HuH-7.5 (cell line): Measurements from ENCODE around the gene ZFYVE28.
A peak's percentile ranks its signal among the peaks of the same experiment; 100 is the strongest.

Source experiments
- DNase-seq: peaks from one replicate; pipeline ENCODE4 v3.0.0; 2011; ENCODE audit warnings: low spot score

ZFYVE28 gene

DNA sequence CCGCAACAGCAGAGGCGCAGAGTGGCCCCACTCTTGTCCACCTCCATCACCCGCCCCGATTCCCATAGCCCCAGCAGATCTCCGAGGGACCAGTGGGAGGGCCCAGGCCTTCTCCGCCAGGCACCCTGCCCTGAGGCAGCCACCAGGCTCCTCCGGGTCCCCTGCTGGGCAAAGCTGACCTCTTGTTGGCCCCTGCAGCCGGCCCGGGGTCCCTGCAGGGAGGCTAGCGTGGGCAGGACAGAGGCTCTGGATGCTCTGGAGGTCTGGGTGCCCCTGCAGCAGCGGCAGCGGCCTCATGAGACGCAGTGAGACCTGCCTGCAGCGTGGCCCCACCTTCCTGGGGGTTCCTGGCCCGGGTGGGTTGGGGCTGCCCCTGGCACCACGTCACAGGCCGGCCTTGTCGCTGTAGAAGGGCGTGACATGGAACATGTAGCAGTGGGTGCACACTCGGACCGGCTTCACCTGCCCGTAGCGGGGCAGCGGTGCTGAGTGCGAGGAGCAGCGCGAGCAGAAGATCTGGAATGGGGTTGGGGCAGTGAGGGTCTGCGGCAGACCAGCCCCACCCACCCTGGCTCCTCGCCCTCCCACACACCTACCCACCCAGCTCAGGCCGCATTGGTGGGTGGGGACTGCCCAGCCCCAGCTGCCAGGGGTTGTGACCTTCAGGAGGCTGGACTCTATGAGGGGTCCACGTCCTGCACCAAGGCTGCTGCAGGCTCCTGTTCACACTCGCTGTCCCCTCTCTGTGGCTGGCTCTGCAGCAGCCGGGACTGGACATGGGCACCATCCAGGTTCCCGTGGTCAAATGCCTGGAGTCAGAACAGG lies 147.9 kb downstream of the ZFYVE28 start:
- DNase-seq = no peak

DNA sequence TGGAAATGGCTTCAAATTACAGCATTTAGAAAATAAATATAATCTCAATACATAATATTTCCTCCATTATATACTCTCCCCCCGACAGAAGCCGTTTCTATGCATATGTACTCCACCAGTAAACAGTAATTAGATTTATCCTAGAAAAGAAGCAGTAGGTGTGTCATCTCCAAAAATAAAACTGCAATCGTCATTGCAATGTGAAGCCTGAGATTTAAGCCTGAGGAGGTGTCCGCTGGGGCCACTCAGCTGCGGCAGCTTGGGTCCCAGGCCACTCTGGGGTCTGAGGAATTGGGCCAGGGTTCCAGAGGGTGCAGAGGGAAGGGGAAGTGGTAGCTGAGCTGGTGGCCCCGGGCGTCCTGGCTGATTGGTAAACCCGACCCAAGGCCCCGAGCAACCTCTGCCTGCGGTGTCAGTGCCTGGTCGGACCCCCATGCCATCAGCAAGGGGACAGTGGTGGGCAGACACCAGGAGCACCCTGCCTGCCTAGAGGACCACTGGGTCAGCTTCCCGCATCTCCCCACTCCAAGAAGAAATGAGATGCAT lies 148.8 kb downstream of the ZFYVE28 start:
- DNase-seq = no peak

DNA sequence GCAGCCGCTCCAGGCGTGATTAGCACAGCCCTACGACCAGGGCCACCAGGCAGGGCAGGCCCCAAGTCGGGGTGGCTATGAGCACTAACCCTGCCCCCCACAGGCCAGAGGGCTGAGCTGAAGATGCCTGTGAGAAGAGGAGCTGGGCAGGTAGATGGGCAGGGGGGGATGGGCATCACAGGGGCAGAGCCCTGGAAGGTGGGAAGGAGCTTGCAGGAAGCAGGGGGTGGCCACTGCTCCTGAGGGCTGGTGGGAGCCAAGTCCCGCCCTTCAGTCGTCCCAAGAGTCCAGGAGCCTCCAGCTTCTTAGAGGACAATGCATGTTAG lies 149.3 kb downstream of the ZFYVE28 start:
- DNase-seq = no peak

GRCh38 chr4:2268357-2269205 lies 149.9 kb downstream of the ZFYVE28 start:
- DNase-seq = no peak

- DNase-seq = no peak
Measured at GRCh38 chr4:2267841-2268240, 150.6 kb downstream of the ZFYVE28 start.

GRCh38 chr4:2267320-2267811 lies 151.1 kb downstream of the ZFYVE28 start:
- no peak for DNase-seq

DNA sequence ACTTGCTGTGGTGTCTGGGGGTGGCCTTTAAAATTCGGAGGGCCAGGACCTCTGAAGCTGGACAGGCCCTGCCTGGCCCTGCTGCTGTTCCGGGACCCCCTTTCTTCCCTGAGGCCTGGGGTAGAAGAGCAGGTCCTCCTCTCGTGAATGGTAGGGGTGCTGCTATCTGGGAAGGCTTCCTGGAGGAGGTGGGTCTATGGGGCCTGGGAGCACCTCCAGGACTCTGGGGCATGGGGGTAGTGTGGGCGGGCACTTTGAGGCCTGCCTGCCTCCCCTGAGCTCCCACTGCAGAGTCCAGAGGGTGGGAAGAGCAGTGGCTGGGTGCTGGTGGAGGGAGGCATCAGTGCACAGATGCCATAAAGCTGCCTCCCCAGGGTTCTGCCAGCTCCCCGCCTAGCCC lies 151.6 kb downstream of the ZFYVE28 start:
- DNase-seq = no peak

- DNase-seq = no peak
Measured at GRCh38 chr4:2266181-2266580, 152.3 kb downstream of the ZFYVE28 start.

DNA sequence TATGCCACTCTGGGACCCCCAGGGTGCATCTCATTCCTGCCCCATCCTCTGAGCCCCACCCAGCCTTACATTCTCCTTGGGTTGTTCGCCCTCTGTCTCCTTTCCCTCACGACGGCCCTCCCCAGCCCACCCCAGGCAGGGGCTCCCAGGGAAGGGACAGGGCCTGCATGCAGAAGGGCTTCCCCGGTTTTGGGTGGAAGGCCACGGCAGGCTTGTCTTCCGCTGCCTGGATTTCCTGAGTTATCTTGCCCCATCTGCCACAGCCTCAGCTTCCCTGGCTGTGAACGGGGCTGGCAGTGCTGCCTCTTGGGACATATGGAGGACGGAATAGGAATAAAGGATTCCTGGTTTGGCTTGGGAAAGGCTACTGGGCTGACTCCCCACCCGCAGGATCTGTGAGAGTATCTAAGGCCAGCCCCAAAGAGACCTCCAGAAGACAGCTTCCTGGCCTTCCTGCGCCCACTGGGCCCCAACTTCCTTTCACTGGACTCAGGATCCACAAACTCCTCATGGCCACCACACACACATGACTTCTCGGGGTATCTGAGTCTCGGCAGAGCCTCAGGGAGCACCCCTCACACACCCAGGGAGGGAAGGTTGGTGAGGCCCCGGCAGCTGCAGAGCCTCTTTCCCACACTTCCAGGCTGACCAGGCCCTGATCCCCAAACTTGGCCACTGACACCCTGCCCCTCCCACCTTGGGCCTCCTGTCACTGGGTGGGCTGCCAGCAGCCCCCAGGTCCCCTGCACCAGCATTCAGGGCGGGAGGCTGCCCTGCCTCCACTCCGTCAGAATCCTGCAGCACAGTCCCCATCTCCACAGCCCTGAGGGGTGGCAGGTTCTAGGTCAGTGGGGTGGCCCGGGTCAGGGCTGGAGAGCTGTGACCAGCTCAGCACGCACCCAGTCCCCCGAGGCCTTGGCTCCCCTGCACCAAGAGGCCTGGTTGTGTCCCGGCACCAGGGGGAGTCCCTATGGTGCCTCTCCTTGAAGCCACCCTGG lies 153.0 kb downstream of the ZFYVE28 start:
- DNase-seq = no peak

DNA sequence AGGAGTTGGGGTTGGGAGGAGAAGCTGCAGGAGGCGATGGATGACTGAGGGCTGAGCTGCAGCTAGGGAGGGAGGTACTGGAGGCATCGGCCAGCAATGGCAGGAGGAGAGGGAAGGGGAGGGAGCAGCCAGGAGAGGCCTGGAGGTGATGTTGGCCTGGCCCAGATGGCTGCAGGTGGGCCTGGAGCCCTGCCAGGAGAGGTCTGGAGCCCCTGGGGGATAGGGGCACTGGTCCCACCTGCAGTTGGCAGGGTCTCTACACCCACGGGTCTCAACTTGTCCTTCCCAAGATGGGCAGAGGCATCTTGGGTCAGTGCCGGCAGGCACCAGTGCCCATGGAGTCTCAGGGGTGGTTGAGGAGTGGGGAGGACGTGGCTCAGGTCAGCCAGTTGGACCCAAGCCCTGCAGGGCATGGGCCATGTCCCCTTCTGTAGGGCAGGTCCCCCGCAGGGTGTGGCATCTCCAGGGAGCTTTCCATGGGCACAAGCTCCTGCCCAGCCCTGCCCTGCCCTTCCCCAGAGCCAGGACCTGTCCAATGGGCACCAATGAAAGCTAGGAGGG lies 153.9 kb downstream of the ZFYVE28 start:
- DNase-seq = no peak

- DNase-seq = no peak
Measured at GRCh38 chr4:2263926-2264321, 154.5 kb downstream of the ZFYVE28 start.

DNA sequence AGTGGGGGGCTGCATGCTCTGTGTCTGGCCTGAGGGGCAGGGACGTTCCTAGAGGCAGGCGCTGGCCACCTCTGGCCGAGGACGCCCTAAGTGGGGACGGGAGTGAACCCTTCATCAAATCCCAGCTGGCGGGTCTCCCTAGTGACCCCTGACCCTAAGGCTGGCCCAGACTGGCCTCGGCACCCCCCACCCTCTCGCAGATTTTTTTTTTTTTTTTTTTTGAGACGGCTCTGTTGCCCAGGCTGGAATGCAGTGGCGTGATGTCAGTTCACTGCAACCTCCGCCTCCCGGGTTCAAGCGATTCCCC lies 155.5 kb downstream of the ZFYVE28 start:
- no peak for DNase-seq

- DNase-seq = peak; percentile 100
Measured at GRCh38 chr4:2262145-2262943, 156.1 kb downstream of the ZFYVE28 start.

- DNase-seq = no peak
Measured at GRCh38 chr4:2261853-2262144, 156.6 kb downstream of the ZFYVE28 start, which contains the start of gene MXD4. Gene MXD4, minus strand, starts transcription at chr4:2262109. Its CDS starts 129 bp downstream, at chr4:2261980.

DNA sequence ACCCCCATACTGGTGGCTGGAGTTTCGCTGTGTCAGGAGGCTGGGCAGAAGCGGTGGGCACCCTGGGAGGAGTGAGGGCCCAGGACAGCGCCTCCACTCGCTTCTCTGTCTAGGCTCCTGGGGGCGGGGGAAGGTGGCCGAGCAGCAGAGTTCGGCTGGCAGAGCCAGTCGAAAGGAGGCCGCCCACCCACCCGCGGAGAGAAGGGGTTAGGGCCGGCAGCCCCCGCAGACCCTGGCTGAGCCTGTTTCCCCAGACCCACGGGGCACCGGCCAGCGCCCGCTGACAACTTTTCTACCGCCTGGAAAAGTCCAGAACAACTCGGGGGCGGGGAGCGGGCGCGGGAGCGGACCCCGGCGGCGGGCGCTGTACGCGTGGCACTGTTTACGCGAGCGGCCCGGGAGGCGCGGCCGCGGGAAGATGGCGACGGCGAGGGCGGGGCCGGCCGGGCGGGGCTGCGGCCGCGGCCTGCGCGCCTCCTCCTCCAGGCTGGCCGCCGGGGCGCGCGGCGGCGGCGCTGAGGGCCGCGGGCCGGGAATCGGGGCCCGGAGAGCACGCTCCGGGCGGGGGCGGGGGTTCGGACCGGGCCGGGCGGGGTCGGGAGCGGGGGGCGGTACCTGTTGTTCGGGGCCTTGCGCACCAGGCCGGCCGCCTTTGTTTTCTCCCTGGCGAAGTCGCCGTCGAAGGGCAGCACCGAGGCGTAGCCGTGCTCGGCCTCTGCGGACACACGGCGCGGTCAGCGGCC lies 157.2 kb downstream of the ZFYVE28 start:
- peak; percentile 72 for DNase-seq

DNA sequence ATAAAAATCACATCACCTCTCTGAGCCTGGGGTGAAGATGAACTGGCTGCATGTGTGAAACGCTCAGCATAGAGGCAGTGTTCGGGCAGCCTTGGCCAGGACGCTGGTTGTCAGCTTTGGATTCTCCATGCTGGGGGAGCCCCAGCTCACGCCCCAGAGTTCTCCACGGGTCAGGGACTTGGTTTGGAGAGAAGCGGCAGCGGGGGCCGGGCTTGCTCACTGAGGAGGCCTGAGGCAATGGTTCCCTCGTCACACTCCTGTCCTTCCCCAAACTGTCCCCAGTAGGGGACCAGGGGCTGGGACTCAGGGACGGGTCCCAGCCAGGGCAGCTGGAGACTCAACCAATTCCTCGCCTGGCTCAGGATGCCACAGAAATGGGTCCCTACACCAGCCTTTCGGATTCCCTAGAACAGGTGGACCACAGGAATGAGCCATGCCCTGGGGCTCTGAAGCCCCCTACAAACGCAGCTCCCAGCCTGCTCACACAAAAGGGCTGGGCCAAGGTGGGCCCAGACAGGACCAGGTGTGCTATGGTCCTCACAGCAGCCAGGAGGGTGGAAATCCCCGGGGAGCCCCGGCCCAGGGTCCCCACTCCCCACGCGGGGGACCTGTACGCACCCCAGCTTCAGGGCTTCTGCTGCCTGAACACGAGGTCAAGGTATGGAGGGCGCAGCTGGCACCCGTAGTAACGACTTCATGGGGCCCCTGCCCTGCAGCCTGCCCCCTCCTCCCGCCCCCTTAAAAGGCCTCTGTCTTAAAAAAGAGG lies 157.9 kb downstream of the ZFYVE28 start:
- no peak for DNase-seq

GRCh38 chr4:2259541-2260343 lies 158.7 kb downstream of the ZFYVE28 start:
- DNase-seq = no peak

- no peak for DNase-seq
Measured at GRCh38 chr4:2259036-2259540, 159.4 kb downstream of the ZFYVE28 start.
